Testis (tissue), 3 donors: Measurements from ENCODE around the gene CBX5. TPM values are rescaled to one million over a fixed set of nuclear protein-coding genes. Genes with fewer than 3 reads are reported as not detected.
"Not testable (repeated sequence)": the region's sequence is repeated elsewhere in the genome, so short reads cannot be mapped to it uniquely, and the experiment has no call there.

Source experiments
- DNase-seq: peaks from one replicate; pipeline ENCODE4 v3.0.0-alpha.2; 2019
- H3K27ac ChIP-seq, 2 donors: fragments of 200-600 bp; sonication (generic); one replicate each; pipeline ENCODE4 v1.5.1; 2019
- H3K27me3 ChIP-seq: fragments of 200-600 bp; sonication (generic); one replicate; pipeline ENCODE4 v1.5.1; 2019
- H3K36me3 ChIP-seq: fragments of 200-600 bp; sonication (generic); one replicate; pipeline ENCODE4 v1.5.1; 2017; ENCODE audit warnings: low read depth; ENCODE audit errors: missing control alignments
- H3K4me1 ChIP-seq: fragments of 200-600 bp; sonication (generic); one replicate; pipeline ENCODE4 v1.5.1; 2019
- H3K4me3 ChIP-seq, 2 donors: fragments of 200-600 bp; sonication (generic); one replicate each; pipeline ENCODE4 v1.5.1; 2017 to 2019
- H3K9me3 ChIP-seq: fragments of 200-600 bp; sonication (generic); one replicate; pipeline ENCODE4 v1.5.1; 2017
- CTCF ChIP-seq, 3 experiments: fragments of 450-650 bp in 2 of 3; fragments of 200-600 bp in 1 of 3; sonication (generic) in 1 of 3; IDR thresholded peaks; one replicate each; pipeline ENCODE4 v1.5.1; 2016 to 2019; ENCODE audit warnings: antibody characterized with exemption in 3 of 3, mild to moderate bottlenecking in 2 of 3, moderate library complexity in 1 of 3
- POLR2A ChIP-seq: fragments of 450-650 bp; IDR thresholded peaks from one replicate; pipeline ENCODE4 v1.6.1; 2017; ENCODE audit warnings: antibody characterized with exemption, mild to moderate bottlenecking, moderate library complexity
- WGBS, 2 donors: methylation state at CpG; one replicate each; pipeline ENCODE4 v1.1.5; 2018; 5-methylcytosine and 5-hydroxymethylcytosine counted together
- intact Hi-C: fragments of 100-400 bp; cut with DNase I; formaldehyde crosslinking; loops from one replicate; pipeline ENCODE4 v1.15.1; 2023; ENCODE audit warnings: low total_unique reads
- polyA plus RNA-seq: library from polyadenylated mRNA; stranded (reverse); fragments of 350-450 nt; fragmentation: Illumina TruSeq; extraction: RNeasy Lipid Tissue Mini Kit (QIAGEN cat#74804); gene quantifications from one replicate; pipeline ENCODE4 v1.2.3, GENCODE V29; 2014; ENCODE audit warnings: low read depth, low replicate concordance; ENCODE audit not compliant: insufficient read depth
- total RNA-seq, 2 donors: library from RNA; depleted of rRNA; stranded (reverse); fragments of >200 nt; gene quantifications; one replicate each; pipeline ENCODE4 v1.2.3, GENCODE V29; 2016

The CBX5 gene
- total and polyA plus RNA-seq, 3 donors from 2014 or later = 52.7 to 66.4 (median 63.9) TPM

GRCh38 chr12:54191126-54191525, 88.8 kb downstream of the CBX5 start:
- H3K4me3 ChIP-seq = no peak overlapping the region
- intact Hi-C loops = loop anchor here (5.0 kb wide), 1 partner anchor 159 kb away; the partner anchor contains the start of gene HOXC5
- 36 to 39% methylated on average over 4 of the region's 4 CpGs for WGBS, 2 donors

GRCh38 chr12:54189198-54189539, 90.8 kb downstream of the CBX5 start:
- no peak overlapping the region for H3K27ac ChIP-seq
- TF ChIP-seq POLR2A (no peak), CTCF (IDR thresholded peaks at IDR 0.05) (no peak)
- WGBS, 2 donors = 3 to 21% methylated on average over 3 of the region's 3 CpGs
- peak overlapping the region; percentile 63 to 69 for H3K4me3 ChIP-seq
- no peaks in the 10 kb centered on the region for H3K27me3 ChIP-seq
- DNase-seq = no peak
- H3K4me1 ChIP-seq = peaks cover 16% of the 10 kb centered on the region
- H3K9me3 ChIP-seq = no peaks in the 10 kb centered on the region
- H3K36me3 ChIP-seq = no peaks in the 10 kb centered on the region
- intact Hi-C loops = no loop called here

More at GRCh38 chr12:54191126-54191525, 88.8 kb downstream of the CBX5 start:
- no peak overlapping the region for H3K27ac ChIP-seq
- no peaks in the 10 kb centered on the region for H3K27me3 ChIP-seq
- H3K9me3 ChIP-seq = no peaks in the 10 kb centered on the region
- DNase-seq = no peak
- TF ChIP-seq POLR2A (no peak), CTCF (IDR thresholded peaks at IDR 0.05) (no peak)
- peaks cover 16% of the 10 kb centered on the region for H3K4me1 ChIP-seq
- no peaks in the 10 kb centered on the region for H3K36me3 ChIP-seq

GRCh38 chr12:54187075-54187474, 92.8 kb downstream of the CBX5 start:
- intact Hi-C loops = no loop called here
- DNase-seq = no peak
- no peak for TF ChIP-seq CTCF (IDR thresholded peaks at IDR 0.05)
- no peak for TF ChIP-seq POLR2A

GRCh38 chr12:54185919-54186318, 94.0 kb downstream of the CBX5 start:
- Histone ChIP-seq H3K4me1 (peaks cover 6% of the 10 kb centered on the region), H3K36me3 (no peaks in the 10 kb centered on the region), H3K4me3 (no peak overlapping the region), H3K27me3 (no peaks in the 10 kb centered on the region), H3K9me3 (no peaks in the 10 kb centered on the region), H3K27ac (no peak overlapping the region)
- 76 to 92% methylated on average over 1 of the region's 1 CpG for WGBS, 2 donors
- TF ChIP-seq POLR2A (no peak), CTCF (IDR thresholded peaks at IDR 0.05) (no peak)
- DNase-seq = no peak
- intact Hi-C loops = no loop called here

More at GRCh38 chr12:54187075-54187474, 92.8 kb downstream of the CBX5 start:
- Histone ChIP-seq H3K36me3 (no peaks in the 10 kb centered on the region), H3K9me3 (no peaks in the 10 kb centered on the region), H3K4me3 (no peak overlapping the region), H3K27ac (no peak overlapping the region), H3K27me3 (no peaks in the 10 kb centered on the region), H3K4me1 (peaks cover 10% of the 10 kb centered on the region)
- WGBS, 2 donors = 91 to 100% methylated on average over 2 to 3 of the region's 3 CpGs

GRCh38 chr12:54185297-54185696, 94.6 kb downstream of the CBX5 start:
- H3K4me3 ChIP-seq, H3K9me3 ChIP-seq, H3K27ac ChIP-seq, intact Hi-C loops, DNase-seq, H3K27me3 ChIP-seq, H3K4me1 ChIP-seq, H3K36me3 ChIP-seq: not testable (repeated sequence)
- 90% methylated on average over 5 to 8 of the region's 9 CpGs for WGBS, 2 donors
